GM12873 (cell line): ENCODE results near the gene BICRA.

Experiments
- TF ChIP-seq, protein P1 (sequence below): IDR thresholded peaks from 2 replicates; pipeline ENCODE4 v1.5.1; 2012; ENCODE audit warnings: low read depth, mild to moderate bottlenecking, moderate library complexity, low read length, control low read depth; ENCODE audit not compliant: insufficient read depth; ENCODE audit errors: missing control alignments

The BICRA gene

DNA sequence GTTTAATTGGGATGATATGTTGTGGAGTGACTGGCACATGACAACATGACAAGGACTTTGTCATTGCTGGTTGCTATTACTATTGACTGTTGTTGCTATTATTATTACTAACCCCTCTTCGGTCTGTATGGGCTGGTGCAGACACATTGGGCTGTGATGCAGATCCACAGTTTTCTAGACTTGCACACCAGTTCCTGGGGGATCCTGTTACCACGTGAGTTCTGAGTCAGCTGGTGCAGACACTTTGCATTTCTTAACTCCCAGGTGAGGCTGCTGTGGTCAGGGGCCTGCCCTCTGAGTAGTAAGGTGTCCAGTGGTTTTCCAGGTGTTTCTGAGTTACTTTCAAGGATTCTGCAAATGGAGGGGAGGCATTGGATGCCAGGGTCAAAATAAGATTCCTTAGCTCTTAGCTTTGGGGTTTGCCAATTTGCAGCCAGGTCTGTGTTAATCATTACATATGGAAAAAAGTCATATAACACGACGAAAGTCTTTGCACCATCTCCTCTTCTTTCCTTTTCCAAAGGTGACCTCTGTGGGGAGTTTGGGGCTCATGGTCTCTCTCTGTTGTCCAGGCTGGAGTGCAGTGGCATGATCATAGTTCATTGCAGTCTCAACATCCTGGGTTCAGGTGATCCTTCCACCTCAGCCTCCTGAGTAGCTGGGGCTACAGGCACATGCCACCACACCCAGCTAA, 19.3 kb downstream of the BICRA start:
- TF ChIP-seq, protein P1, sequence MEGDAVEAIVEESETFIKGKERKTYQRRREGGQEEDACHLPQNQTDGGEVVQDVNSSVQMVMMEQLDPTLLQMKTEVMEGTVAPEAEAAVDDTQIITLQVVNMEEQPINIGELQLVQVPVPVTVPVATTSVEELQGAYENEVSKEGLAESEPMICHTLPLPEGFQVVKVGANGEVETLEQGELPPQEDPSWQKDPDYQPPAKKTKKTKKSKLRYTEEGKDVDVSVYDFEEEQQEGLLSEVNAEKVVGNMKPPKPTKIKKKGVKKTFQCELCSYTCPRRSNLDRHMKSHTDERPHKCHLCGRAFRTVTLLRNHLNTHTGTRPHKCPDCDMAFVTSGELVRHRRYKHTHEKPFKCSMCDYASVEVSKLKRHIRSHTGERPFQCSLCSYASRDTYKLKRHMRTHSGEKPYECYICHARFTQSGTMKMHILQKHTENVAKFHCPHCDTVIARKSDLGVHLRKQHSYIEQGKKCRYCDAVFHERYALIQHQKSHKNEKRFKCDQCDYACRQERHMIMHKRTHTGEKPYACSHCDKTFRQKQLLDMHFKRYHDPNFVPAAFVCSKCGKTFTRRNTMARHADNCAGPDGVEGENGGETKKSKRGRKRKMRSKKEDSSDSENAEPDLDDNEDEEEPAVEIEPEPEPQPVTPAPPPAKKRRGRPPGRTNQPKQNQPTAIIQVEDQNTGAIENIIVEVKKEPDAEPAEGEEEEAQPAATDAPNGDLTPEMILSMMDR: no peak

DNA sequence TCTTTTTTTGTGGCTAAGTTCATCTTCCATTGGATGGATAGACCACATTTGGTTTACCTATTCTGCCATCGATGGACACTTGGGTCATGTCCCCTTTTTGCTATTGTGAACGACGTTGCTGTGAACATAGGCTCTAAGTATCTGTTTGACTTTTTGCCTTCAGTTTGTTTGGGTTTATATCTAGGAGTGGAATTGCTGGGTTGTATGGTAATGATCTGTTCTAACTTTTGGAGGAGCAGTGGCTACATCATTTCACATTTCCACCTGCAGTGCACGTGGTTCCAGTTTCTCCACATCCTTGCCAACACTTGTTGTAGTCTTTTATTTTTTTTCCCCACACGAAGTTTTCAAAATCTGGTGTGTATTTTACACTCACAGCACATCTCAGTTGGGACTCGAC, 21.7 kb downstream of the BICRA start:
- TF ChIP-seq, protein P1: no peak

DNA sequence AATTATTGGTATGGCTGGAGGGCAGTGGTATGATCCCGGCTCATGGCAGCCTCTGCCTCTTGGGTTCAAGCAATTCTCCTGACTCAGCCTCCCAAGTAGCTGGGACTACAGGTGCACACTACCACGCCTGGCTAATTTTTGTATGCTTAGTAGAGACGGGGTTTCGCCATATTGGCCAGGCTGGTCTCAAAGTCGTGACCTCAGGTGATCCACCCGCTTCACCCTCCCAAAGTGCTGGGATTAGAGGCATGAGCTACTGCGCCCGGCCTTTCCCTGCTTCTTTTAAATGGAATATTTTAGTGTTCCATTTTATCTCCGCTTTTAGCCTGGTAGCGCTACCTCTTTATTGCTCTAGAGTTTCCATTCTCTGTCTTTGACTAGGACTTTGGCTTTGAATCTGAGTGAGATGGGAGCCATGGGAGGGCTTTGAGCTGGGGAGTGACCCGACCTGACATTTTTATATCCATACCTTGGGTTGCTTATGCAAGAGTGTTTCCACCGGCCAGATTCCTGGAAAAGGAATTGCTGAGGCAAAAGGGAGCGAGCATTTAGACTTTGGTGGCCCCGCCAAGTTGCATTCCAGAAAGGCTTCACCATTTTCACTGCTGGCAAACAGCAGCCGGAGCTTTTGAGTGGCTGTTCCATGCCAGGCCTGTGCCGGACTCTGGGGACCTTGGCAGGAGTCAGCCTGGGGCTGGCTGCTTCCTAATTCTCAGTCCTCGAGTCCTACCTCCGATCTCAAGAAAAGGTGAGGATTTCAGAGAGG, 22.9 kb downstream of the BICRA start:
- TF ChIP-seq, protein P1: no peak

DNA sequence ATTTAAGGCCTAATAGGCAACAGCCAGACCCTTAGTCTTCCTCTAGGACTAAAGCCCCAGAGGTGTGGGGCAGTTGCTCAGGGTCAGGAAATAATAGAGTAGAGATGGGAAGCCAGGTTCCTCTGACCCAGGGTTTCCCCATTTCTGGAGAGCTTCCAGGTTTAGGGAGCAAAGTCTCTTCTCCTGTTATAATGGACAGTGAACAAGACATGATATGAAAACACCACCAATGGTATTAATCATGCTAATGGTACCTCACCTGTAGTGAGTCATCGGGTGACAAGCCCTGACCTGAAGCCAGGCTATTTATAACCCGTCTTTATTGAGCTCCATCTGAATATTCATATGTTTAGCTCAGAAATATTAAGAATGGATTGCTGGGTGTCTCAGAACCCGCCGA, 24.6 kb downstream of the BICRA start:
- TF ChIP-seq, protein P1: no peak

DNA sequence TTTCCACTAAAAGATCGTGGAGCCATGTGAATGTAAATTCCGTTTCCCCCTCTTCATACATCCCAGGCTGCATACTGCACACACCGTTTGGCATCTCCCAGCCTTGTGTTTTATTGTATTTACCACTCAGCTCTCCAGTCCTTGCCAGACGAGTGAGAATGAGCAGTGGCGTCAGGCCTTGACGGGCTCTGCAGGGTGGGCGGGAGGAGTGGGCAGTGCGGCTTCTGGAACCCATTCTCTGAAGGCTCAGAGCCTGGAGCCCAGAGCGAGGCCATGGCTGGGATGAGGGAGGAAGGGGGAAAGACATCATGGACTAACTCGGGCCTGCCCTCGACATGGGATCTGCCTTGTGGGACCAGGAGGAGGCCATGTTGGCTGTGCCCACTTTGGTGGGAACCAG, 25.1 kb downstream of the BICRA start:
- TF ChIP-seq, protein P1: no peak

DNA sequence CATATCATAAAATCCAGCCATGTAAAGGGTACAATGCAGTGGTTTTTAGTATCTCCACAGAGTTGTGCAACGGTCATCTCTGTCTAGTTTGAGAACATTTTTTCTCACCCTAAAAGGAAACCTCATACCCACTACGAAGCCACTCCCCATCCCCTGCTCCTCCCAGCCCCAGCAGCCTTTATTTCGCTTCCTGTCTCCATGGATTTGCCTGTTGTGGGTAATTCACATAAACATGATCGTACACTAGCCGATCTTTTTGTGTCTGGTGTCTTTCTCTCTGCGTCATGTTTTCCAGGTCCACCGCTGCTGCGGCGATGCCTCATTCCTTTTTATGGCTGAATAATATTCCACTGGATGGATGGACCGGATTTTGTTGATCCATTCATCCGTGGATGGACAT, 28.6 kb downstream of the BICRA start:
- TF ChIP-seq, protein P1: no peak

DNA sequence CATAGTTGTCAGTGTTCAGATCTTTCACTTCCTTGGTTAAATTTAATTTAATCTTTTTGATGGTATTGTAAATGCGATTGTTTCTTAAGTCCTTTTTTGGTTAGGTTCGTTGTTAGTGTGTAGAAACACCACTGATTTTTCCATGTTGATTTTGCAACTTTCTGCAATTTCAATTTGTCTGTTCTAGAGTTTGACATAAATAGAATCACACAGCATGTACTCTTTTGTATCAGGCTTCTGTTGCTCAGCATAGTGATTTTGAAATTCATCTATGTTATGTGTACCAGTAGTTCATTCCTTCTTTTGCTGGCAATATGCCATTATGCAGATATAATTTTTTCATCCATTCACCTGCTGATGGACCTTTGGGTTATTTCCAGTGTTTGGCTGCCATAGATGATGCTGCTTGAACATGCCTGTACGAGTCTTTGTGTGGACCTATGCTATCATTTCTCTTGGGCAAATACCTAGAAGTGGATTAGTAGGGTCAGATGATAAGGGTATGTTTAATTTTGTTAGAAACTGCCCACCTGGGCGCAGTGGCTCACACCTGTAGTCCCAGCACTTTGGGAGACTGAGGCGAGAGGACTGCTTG, 33.1 kb downstream of the BICRA start:
- TF ChIP-seq, protein P1: no peak
